Thyroid gland (tissue), 4 donors: ENCODE data around the gene CCAR1.

Source experiments
- POLR2A ChIP-seq, 2 donors: fragments of 450-650 bp; IDR thresholded peaks; one replicate each; pipeline ENCODE4 v1.6.1; 2017; ENCODE audit warnings: antibody characterized with exemption in 2 of 2, mild to moderate bottlenecking in 2 of 2, moderate library complexity in 1 of 2
- TF ChIP-seq, protein P1 (sequence below), 6 experiments: fragments of 200-600 bp in 3 of 6; fragments of 450-650 bp in 3 of 6; sonication (generic) in 3 of 6; IDR thresholded peaks; one replicate each; pipeline ENCODE4 v1.5.1; 2016 to 2019; ENCODE audit warnings: antibody characterized with exemption in 6 of 6, mild to moderate bottlenecking in 2 of 6, inconsistent platforms in 1 of 6, moderate library complexity in 1 of 6

DNA sequence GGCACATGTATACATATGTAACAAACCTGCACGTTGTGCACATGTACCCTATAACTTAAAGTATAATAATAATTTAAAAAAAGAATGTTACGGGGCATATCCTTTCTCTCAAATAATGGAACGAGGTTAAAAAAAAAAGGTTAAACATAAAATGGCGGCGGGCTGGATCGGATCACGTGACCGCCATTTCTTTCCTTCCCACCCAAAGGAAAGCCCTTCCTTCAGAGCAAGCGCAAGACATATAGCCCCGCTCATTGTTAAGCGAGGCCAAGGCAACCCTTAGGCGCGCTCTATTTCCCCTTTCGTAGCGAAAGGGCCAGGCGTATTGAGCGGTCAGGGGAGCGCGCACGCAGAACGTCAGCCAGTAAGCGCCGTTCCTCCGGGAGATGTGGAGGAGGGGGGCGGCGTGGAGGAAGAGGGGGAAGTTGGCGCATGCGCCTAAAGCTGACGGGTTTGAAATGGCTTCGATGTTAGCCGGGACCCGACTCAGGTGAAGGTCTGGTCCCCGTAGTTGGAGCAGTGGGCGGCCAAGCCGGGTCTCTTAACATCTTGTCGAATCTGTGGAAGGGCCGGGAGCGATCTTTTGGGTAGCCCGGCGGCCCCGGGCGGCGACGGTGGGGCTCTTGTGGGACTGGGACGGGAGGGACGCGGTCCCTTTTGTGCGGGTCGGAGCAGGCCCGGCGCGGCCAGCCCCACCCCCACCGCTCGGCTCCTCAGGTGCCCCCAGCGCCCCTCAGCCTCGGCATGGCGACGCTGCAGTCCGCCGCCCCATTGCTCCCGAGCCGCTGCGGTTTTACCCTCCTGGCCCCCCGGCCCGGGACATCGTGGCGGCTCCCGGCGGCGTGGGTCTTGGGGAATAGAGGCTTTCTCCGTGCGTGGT lies at the start of gene CCAR1:
- TF ChIP-seq, protein P1, sequence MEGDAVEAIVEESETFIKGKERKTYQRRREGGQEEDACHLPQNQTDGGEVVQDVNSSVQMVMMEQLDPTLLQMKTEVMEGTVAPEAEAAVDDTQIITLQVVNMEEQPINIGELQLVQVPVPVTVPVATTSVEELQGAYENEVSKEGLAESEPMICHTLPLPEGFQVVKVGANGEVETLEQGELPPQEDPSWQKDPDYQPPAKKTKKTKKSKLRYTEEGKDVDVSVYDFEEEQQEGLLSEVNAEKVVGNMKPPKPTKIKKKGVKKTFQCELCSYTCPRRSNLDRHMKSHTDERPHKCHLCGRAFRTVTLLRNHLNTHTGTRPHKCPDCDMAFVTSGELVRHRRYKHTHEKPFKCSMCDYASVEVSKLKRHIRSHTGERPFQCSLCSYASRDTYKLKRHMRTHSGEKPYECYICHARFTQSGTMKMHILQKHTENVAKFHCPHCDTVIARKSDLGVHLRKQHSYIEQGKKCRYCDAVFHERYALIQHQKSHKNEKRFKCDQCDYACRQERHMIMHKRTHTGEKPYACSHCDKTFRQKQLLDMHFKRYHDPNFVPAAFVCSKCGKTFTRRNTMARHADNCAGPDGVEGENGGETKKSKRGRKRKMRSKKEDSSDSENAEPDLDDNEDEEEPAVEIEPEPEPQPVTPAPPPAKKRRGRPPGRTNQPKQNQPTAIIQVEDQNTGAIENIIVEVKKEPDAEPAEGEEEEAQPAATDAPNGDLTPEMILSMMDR (IDR thresholded peaks at IDR 0.05), result peak in 1 of 6 experiments; percentile 8
- TF ChIP-seq POLR2A (IDR thresholded peaks at IDR 0.05), result peak in 1 of 2 donors; percentile 83
